NT2/D1 (cell line): ENCODE data around the gene MYH2.
"Not testable (repeated sequence)": the region's sequence is repeated elsewhere in the genome, so short reads cannot be mapped to it uniquely, and the experiment has no call there.

Source experiments
- DNase-seq: peaks from one replicate; pipeline ENCODE4 v3.0.0-alpha.2; 2011; ENCODE audit warnings: low read depth, low spot score
- H3K27me3 ChIP-seq: 2 replicates; pipeline ENCODE4 v1.6.0; 2011; ENCODE audit warnings: mild to moderate bottlenecking; ENCODE audit not compliant: insufficient read length, insufficient read depth
- H3K36me3 ChIP-seq: 2 replicates; pipeline ENCODE4 v1.6.1; 2011; ENCODE audit warnings: mild to moderate bottlenecking, low read length, mixed read lengths; ENCODE audit not compliant: insufficient read depth, insufficient read length
- H3K4me1 ChIP-seq: 2 replicates; pipeline ENCODE4 v1.5.1; 2011; ENCODE audit not compliant: insufficient read depth, insufficient read length
- H3K4me3 ChIP-seq: 2 replicates; pipeline ENCODE4 v1.5.1; 2011; ENCODE audit warnings: low read depth; ENCODE audit not compliant: insufficient read length
- H3K9ac ChIP-seq: 2 replicates; pipeline ENCODE4 v1.6.0; 2011; ENCODE audit warnings: low read depth; ENCODE audit not compliant: insufficient read length
- H3K9me3 ChIP-seq: 2 replicates; pipeline ENCODE4 v1.5.1; 2011; ENCODE audit warnings: mild to moderate bottlenecking, low read length; ENCODE audit not compliant: insufficient read depth
- SUZ12 ChIP-seq: IDR thresholded peaks from 2 replicates; pipeline ENCODE4 v1.6.1; 2011; ENCODE audit not compliant: insufficient read length, insufficient read depth; ENCODE audit errors: extremely low read depth
- YY1 ChIP-seq: IDR thresholded peaks from 2 replicates; pipeline ENCODE4 v1.6.1; 2011; ENCODE audit not compliant: insufficient read length, insufficient read depth
- ZNF274 ChIP-seq: IDR thresholded peaks from 2 replicates; pipeline ENCODE4 v1.6.1; 2011; ENCODE audit warnings: mild to moderate bottlenecking, low read depth, low read length

Gene MYH2

DNA sequence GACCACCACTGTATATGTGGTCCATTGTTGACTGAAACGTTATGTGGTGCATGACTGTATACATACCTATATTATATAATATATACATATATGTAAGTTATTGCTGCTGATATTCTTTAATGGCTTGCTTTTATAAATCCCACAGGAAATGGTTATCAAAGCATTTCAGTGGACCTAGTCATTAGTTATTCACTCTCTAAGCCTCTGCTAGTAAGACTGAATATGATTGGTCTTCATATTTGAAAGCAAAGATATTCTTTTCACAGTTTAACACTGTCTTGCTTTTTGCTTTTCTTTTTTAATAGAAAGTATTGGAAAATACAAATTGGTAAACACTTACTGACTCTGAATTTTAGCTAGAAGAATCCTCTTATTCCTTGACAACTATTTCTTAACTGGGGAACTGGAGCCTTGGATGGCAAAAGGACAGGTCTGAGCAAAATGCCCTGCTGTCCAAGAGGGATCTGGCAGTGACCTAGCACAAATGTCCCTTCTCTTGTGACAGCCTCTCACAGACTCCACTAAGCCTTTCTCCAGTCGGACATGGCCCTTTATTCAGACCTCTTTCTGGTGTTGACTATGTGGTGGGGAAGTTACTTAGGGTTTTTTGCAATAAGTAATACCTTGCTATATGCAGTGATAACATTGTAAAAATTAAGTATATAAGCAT is 14.7 kb upstream of the MYH2 start:
- Histone ChIP-seq H3K27me3 (no peaks in the 10 kb centered on the region), H3K4me3 (no peak overlapping the region), H3K9me3 (no peaks in the 10 kb centered on the region), H3K4me1 (no peaks in the 10 kb centered on the region), H3K36me3 (no peaks in the 10 kb centered on the region), H3K9ac (no peak overlapping the region)
- TF ChIP-seq SUZ12 (no peak), YY1 (no peak), ZNF274 (no peak)
- no peak for DNase-seq

DNA sequence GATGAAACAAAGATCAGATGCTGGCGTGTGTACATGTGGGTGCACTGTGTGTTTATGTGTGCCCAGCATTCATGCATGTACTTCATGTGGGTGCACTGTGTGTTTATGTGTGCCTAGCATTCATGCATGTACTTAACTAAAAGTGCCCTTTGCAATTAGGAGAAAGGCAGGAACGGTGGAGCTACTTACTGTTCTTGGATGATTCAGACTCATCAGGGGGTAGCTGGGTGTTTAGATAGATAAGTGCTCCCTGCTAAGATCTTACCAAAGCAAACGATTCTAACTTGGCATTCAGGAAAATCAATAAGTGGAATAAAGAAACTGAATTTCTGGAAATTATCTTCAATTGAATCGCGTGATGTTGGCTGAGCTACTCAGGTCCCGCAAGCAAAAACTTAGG is 8.6 kb upstream of the MYH2 start:
- Histone ChIP-seq H3K27me3 (no peaks in the 10 kb centered on the region), H3K9ac (no peak overlapping the region), H3K4me1 (no peaks in the 10 kb centered on the region), H3K4me3 (no peak overlapping the region), H3K36me3 (no peaks in the 10 kb centered on the region), H3K9me3 (no peaks in the 10 kb centered on the region)
- no peak for TF ChIP-seq SUZ12
- no peak for TF ChIP-seq YY1
- no peak for TF ChIP-seq ZNF274
- no peak for DNase-seq

DNA sequence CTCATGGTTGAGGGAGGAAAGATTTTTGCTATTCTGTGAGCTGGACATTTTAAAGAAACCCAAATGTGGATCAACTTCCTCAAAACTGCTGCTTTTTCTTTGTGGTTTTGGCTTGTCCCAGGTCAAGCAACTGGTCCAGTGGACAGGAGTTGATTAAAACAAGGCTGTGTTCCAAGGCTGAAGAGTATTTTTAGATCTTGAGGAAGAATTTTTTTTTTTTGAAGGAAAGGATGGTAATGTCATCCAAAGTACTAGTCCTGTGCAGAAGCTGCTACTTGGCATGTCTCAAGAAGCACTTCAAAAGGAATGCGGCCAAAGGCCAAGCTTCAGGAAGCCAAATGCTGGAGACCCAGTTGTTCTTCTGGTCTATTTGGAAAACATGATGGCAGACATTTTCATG is 8.0 kb upstream of the MYH2 start:
- no peak for DNase-seq
- TF ChIP-seq SUZ12 (no peak), YY1 (no peak), ZNF274 (no peak)
- Histone ChIP-seq H3K36me3 (no peaks in the 10 kb centered on the region), H3K9me3 (no peaks in the 10 kb centered on the region), H3K27me3 (no peaks in the 10 kb centered on the region), H3K4me3 (no peak overlapping the region), H3K4me1 (no peaks in the 10 kb centered on the region), H3K9ac (no peak overlapping the region)

DNA sequence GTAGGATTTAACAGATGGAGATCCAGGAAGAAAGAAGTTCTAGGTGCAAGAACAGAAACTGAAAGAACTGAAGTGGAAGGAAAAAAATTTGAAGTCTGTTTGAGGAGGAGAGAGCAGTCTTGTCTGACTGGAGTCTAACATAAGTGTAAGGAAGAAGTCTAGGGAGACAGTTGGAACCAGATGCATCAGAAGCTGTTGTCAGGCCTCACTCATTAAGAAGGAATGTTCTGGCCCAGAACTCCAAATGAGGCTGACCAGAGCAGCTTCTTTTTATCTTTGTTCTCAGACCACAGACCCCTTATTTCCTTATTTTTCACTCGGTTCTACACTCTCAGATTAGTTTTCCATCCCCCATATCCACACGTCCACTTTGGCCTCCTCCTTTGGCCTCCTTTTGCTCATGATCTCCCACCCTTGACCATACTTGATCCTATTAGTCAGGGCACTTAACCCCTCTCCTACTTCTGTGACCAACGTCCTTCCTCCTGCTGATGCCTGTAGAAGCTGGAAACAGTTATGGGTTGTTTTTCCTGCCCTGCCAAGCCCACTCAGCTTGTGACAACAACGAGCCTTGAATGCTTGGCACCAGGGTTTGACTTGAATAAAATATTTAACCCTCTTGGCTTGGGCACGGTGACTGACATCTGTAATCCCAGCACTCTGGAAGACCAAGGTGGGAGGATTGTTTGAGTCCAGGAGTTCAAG is 7.0 kb upstream of the MYH2 start:
- TF ChIP-seq SUZ12 (no peak), ZNF274 (no peak), YY1 (no peak)
- H3K27me3 ChIP-seq = no peaks in the 10 kb centered on the region
- H3K4me3 ChIP-seq = no peak overlapping the region
- no peaks in the 10 kb centered on the region for H3K36me3 ChIP-seq
- H3K9me3 ChIP-seq = no peaks in the 10 kb centered on the region
- DNase-seq = no peak
- no peaks in the 10 kb centered on the region for H3K4me1 ChIP-seq
- no peak overlapping the region for H3K9ac ChIP-seq

DNA sequence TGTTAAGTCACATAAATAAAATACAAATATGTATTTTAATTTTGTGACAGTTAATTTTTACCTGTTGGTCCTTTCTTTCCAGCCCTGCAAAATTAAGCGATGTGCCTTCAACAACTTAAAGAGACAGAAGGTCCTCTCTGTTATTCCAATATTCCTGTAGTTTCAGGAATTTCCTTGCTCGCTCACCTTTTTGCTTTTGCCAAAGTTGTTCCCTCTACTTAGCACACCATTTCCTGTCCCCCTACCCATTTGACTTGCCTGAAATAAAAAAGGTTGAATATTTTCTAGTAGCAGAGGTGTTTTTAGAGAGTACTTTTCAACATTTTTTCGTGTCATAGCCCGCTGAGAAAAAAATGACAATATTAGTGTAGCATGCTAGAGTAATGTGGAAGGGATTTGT is 556 bp upstream of the MYH2 start:
- DNase-seq = no peak
- no peaks in the 10 kb centered on the region for H3K36me3 ChIP-seq
- no peak overlapping the region for H3K4me3 ChIP-seq
- no peak overlapping the region for H3K9ac ChIP-seq
- no peak for TF ChIP-seq ZNF274
- TF ChIP-seq SUZ12 = no peak
- TF ChIP-seq YY1 = no peak
- no peaks in the 10 kb centered on the region for H3K9me3 ChIP-seq
- H3K4me1 ChIP-seq = no peaks in the 10 kb centered on the region
- H3K27me3 ChIP-seq = no peaks in the 10 kb centered on the region

DNA sequence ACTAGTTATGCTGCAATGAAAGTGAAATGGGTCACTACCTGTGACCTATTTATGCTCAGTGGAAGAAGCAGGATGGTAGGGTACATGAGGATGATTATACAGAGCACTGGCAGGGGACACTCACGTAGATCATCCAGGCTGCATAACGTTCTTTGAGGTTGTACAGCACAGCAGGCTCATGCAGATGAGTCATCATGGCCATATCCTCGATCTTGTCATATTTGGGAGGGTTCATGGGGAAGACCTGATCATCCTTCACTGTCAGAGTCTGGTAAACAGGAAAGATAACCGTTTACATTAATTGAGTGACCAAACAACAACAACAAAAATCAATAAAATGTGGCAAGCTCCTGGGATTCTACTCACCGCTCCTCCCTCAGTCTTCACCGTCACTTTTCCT is 2.1 kb downstream of the MYH2 start:
- H3K9me3 ChIP-seq = no peaks in the 10 kb centered on the region; the same call in 1 of the 2 replicates
- TF ChIP-seq SUZ12 (no peak), ZNF274 (no peak), YY1 (no peak)
- H3K27me3 ChIP-seq = no peaks in the 10 kb centered on the region
- H3K4me3 ChIP-seq = no peak overlapping the region
- no peaks in the 10 kb centered on the region for H3K36me3 ChIP-seq
- H3K9ac ChIP-seq = no peak overlapping the region
- DNase-seq = no peak
- H3K4me1 ChIP-seq = no peaks in the 10 kb centered on the region

DNA sequence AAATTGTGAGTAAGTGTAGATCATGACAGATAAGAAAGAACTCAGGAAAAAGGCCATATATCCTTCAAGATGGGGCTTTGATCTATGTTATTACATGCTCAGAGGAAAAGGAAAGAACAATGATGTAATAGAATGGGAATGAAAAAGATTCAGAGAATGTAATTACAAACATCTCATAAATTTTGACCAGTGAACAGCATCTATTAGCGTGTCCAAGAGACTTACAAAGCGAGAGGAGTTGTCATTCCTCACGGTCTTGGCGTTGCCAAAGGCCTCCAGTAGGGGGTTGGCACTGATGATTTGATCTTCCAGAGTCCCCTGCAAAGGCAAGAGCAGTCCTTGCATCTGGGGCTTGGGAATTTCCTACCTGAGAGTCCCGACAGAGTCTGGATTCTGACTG is 6.0 kb downstream of the MYH2 start:
- not testable (repeated sequence) for H3K4me1 ChIP-seq, H3K36me3 ChIP-seq, H3K4me3 ChIP-seq, H3K27me3 ChIP-seq, DNase-seq, H3K9ac ChIP-seq
- peaks cover 17% of the 10 kb centered on the region for H3K9me3 ChIP-seq

DNA sequence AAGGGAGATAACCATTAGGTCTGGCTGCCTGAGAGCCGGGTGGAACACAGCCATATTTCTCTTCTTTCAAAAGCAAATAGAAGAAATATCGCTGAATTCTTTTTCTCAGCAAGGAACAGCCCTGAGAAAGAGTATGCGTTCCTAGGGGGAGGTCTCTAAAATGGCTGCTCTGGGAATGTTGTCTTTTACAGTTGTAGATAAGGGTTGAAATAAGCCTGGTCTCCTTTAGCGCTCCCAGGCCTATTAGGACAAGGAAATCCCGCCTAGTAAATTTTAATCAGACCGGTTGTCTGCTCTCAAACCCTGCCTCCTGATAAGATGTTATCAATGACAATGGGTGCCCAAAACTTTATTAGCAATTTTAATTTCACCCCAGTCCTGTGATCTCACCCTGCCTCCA is 8.3 kb downstream of the MYH2 start:
- H3K36me3 ChIP-seq, H3K27me3 ChIP-seq, H3K9ac ChIP-seq, H3K4me1 ChIP-seq, H3K4me3 ChIP-seq, DNase-seq: not testable (repeated sequence)
- H3K9me3 ChIP-seq = peaks cover 17% of the 10 kb centered on the region
